ENCODE results near the gene DOCK10. TPM values are rescaled to one million over a fixed set of nuclear protein-coding genes. Genes with fewer than 3 reads are reported as not detected.

Gene DOCK10
- total and polyA plus RNA-seq, 2 donors (not counting 1 experiment from before 2014, with no cell fraction given) = 49.5 to 139 TPM

GRCh38 chr2:224919472-224920110 is 122.7 kb downstream of the DOCK10 start:
- no peak overlapping the region for H3K27ac Mint-ChIP-seq
- Histone ChIP-seq H3K79me2 (ENCODE audit: control insufficient read depth, insufficient read depth, low read length) (peaks cover 55% of the 10 kb centered on the region), H3K9ac (ENCODE audit: low read length) (no peak overlapping the region), H3K27me3 (replicated peaks in 1 of 4; ENCODE audit: control extremely low read depth in 1 of 4, control insufficient read depth in 3 of 4, insufficient read depth in 4 of 4, low read length in 3 of 4) (no peaks in the 10 kb centered on the region), H3K4me3 (ENCODE audit: control extremely low read depth in 1 of 5, extremely low read depth in 1 of 5, insufficient read depth in 1 of 5, low read depth in 2 of 5, low read length in 4 of 5) (no peak overlapping the region), H3K27ac (ENCODE audit: low read length in 2 of 2) (peak overlapping the region in 1 of 2 donors; percentile 20), H3K9me3 (ENCODE audit: control extremely low read depth in 1 of 3, control insufficient read depth in 2 of 3, insufficient read depth in 1 of 3, low read length in 2 of 3) (no peaks in the 10 kb centered on the region), H3K4me2 (replicated peaks; ENCODE audit: low read depth, low read length, poor library complexity, severe bottlenecking) (no peak overlapping the region), H2AFZ (ENCODE audit: insufficient read depth, low read depth, low read length, poor library complexity, severe bottlenecking) (no peak overlapping the region), H3K36me3 (replicated peaks in 1 of 2; ENCODE audit: control extremely low read depth in 1 of 2, control insufficient read depth in 1 of 2, extremely low read depth in 1 of 2, insufficient read depth in 2 of 2, low read length in 1 of 2) (peaks cover 9 to 31% of the 10 kb centered on the region in 2 experiments), H3K4me1 (ENCODE audit: control insufficient read depth in 2 of 2, insufficient read depth in 2 of 2, low read length in 2 of 2) (peaks cover 42% of the 10 kb centered on the region in 2 donors), H4K20me1 (ENCODE audit: control insufficient read depth, insufficient read depth, low read length, poor library complexity, severe bottlenecking) (peaks cover 5% of the 10 kb centered on the region)
- ChIA-PET CTCF (interaction anchor here (1.7 to 4.5 kb wide), 2 partner anchors 9 to 82 kb away, joined by 5 to 20 read pairs; no protein-coding TSS in a partner anchor), POLR2A (no interaction called here)
- ATAC-seq (ENCODE audit: low read depth) (no peak), DNase-seq (no peak)
- peaks cover 32% of the 10 kb centered on the region for H3K4me1 Mint-ChIP-seq
- no peaks in the 10 kb centered on the region for H3K9me3 Mint-ChIP-seq (ENCODE audit: insufficient read depth)
- TF ChIP-seq CTCF (IDR thresholded peaks at IDR 0.05) (no peak), EZH2 (IDR thresholded peaks at IDR 0.05; ENCODE audit: borderline replicate concordance, insufficient read depth, low read depth, low read length, poor library complexity, severe bottlenecking) (no peak)
- intact Hi-C loops (cut with micrococcal nuclease) = loop anchor here (10.0 kb wide), 1 partner anchor 355 kb away; no protein-coding TSS in a partner anchor
- H3K27me3 Mint-ChIP-seq = no peaks in the 10 kb centered on the region
- no peak overlapping the region for H3K4me3 Mint-ChIP-seq
- 67% methylated on average over 5 of the region's 8 CpGs for WGBS (ENCODE audit: insufficient coverage)
